ENCODE data around the gene ING3. TPM values are rescaled to one million over a fixed set of nuclear protein-coding genes. Genes with fewer than 3 reads are reported as not detected.

ING3 gene
- polyA plus RNA-seq, 4 donors = 9.4 to 21.8 (median 12.7) TPM

GRCh38 chr7:120941856-120942255, 8.7 kb upstream of the ING3 start:
- no peak for DNase-seq
- Histone ChIP-seq H3K9me3 (ENCODE audit: control insufficient read depth in 2 of 2, insufficient read depth in 1 of 2, low read depth in 1 of 2, low read length in 1 of 2) (no peaks in the 10 kb centered on the region), H3K4me1 (ENCODE audit: control insufficient read depth in 3 of 3, insufficient read depth in 2 of 3, low read depth in 1 of 3, low read length in 2 of 3) (no peaks in the 10 kb centered on the region), H3K4me3 (ENCODE audit: low read depth in 1 of 3, low read length in 3 of 3) (no peak overlapping the region), H3K36me3 (ENCODE audit: control insufficient read depth in 3 of 3, insufficient read depth in 2 of 3, low read depth in 1 of 3, low read length in 3 of 3) (no peaks in the 10 kb centered on the region), H3K27ac (ENCODE audit: low read depth in 1 of 3, low read length in 2 of 3) (no peak overlapping the region), H3K27me3 (ENCODE audit: control insufficient read depth in 3 of 3, insufficient read depth in 3 of 3, low read length in 3 of 3) (no peaks in the 10 kb centered on the region)
- WGBS, 3 donors = 60 to 77% (median 69%) methylated on average over 3 of the region's 3 CpGs
- no peak for FAIRE-seq

GRCh38 chr7:120942861-120943260, 7.7 kb upstream of the ING3 start:
- Histone ChIP-seq H3K4me3 (ENCODE audit: low read depth in 1 of 3, low read length in 3 of 3) (no peak overlapping the region), H3K27me3 (ENCODE audit: control insufficient read depth in 3 of 3, insufficient read depth in 3 of 3, low read length in 3 of 3) (no peaks in the 10 kb centered on the region), H3K27ac (ENCODE audit: low read depth in 1 of 3, low read length in 2 of 3) (no peak overlapping the region), H3K36me3 (ENCODE audit: control insufficient read depth in 3 of 3, insufficient read depth in 2 of 3, low read depth in 1 of 3, low read length in 3 of 3) (no peaks in the 10 kb centered on the region), H3K4me1 (ENCODE audit: control insufficient read depth in 3 of 3, insufficient read depth in 2 of 3, low read depth in 1 of 3, low read length in 2 of 3) (no peaks in the 10 kb centered on the region), H3K9me3 (ENCODE audit: control insufficient read depth in 2 of 2, insufficient read depth in 1 of 2, low read depth in 1 of 2, low read length in 1 of 2) (no peaks in the 10 kb centered on the region)
- DNase-seq (no peak), FAIRE-seq (no peak)
- 95 to 100% (median 100%) methylated on average over 1 of the region's 1 CpG for WGBS, 3 donors

- H3K9me3 ChIP-seq (ENCODE audit: control insufficient read depth in 2 of 2, insufficient read depth in 1 of 2, low read depth in 1 of 2, low read length in 1 of 2) = no peaks in the 10 kb centered on the region
- DNase-seq = peak; percentile 13 to 68
- H3K4me1 ChIP-seq (ENCODE audit: control insufficient read depth in 3 of 3, insufficient read depth in 2 of 3, low read depth in 1 of 3, low read length in 2 of 3) = no peaks in the 10 kb centered on the region
- no peak for FAIRE-seq
- H3K27ac ChIP-seq (ENCODE audit: low read depth in 1 of 3, low read length in 2 of 3) = no peak overlapping the region
- no peaks in the 10 kb centered on the region for H3K27me3 ChIP-seq (ENCODE audit: control insufficient read depth in 3 of 3, insufficient read depth in 3 of 3, low read length in 3 of 3)
- H3K4me3 ChIP-seq (ENCODE audit: low read depth in 1 of 3, low read length in 3 of 3) = no peak overlapping the region
- 16 to 47% (median 41%) methylated on average over 6 of the region's 6 CpGs for WGBS, 3 donors
- H3K36me3 ChIP-seq (ENCODE audit: control insufficient read depth in 3 of 3, insufficient read depth in 2 of 3, low read depth in 1 of 3, low read length in 3 of 3) = no peaks in the 10 kb centered on the region
Measured at GRCh38 chr7:120944826-120945562, 5.6 kb upstream of the ING3 start.

GRCh38 chr7:120947980-120948379, 2.6 kb upstream of the ING3 start:
- DNase-seq = no peak
- Histone ChIP-seq H3K27ac (ENCODE audit: low read depth in 1 of 3, low read length in 2 of 3) (no peak overlapping the region), H3K36me3 (ENCODE audit: control insufficient read depth in 3 of 3, insufficient read depth in 2 of 3, low read depth in 1 of 3, low read length in 3 of 3) (peaks cover 0 to 2% (median 0%) of the 10 kb centered on the region in 3 donors), H3K27me3 (ENCODE audit: control insufficient read depth in 3 of 3, insufficient read depth in 3 of 3, low read length in 3 of 3) (no peaks in the 10 kb centered on the region), H3K4me3 (ENCODE audit: low read depth in 1 of 3, low read length in 3 of 3) (no peak overlapping the region), H3K9me3 (ENCODE audit: control insufficient read depth in 2 of 2, insufficient read depth in 1 of 2, low read depth in 1 of 2, low read length in 1 of 2) (no peaks in the 10 kb centered on the region), H3K4me1 (ENCODE audit: control insufficient read depth in 3 of 3, insufficient read depth in 2 of 3, low read depth in 1 of 3, low read length in 2 of 3) (peaks cover 2 to 5% (median 5%) of the 10 kb centered on the region in 3 donors)
- no peak for FAIRE-seq

GRCh38 chr7:120949393-120949911, 1.1 kb upstream of the ING3 start:
- H3K4me3 ChIP-seq (ENCODE audit: low read depth in 1 of 3, low read length in 3 of 3) = peak overlapping the region in 2 of 3 donors; percentile 58 to 89
- H3K4me1 ChIP-seq (ENCODE audit: control insufficient read depth in 3 of 3, insufficient read depth in 2 of 3, low read depth in 1 of 3, low read length in 2 of 3) = peaks cover 2 to 5% (median 5%) of the 10 kb centered on the region in 3 donors
- 23 to 38% (median 27%) methylated on average over 8 of the region's 8 CpGs for WGBS, 3 donors
- FAIRE-seq = no peak
- no peak for DNase-seq
- H3K9me3 ChIP-seq (ENCODE audit: control insufficient read depth in 2 of 2, insufficient read depth in 1 of 2, low read depth in 1 of 2, low read length in 1 of 2) = no peaks in the 10 kb centered on the region
- peaks cover 0 to 6% (median 3%) of the 10 kb centered on the region in 3 donors for H3K36me3 ChIP-seq (ENCODE audit: control insufficient read depth in 3 of 3, insufficient read depth in 2 of 3, low read depth in 1 of 3, low read length in 3 of 3)
- no peaks in the 10 kb centered on the region for H3K27me3 ChIP-seq (ENCODE audit: control insufficient read depth in 3 of 3, insufficient read depth in 3 of 3, low read length in 3 of 3)
- H3K27ac ChIP-seq (ENCODE audit: low read depth in 1 of 3, low read length in 2 of 3) = no peak overlapping the region

GRCh38 chr7:120949998-120950538, 509 bp upstream of the ING3 start:
- peak overlapping the region in 2 of 3 donors; percentile 66 to 79 for H3K27ac ChIP-seq (ENCODE audit: low read depth in 1 of 3, low read length in 2 of 3)

GRCh38 chr7:120951309-120951699, 727 bp downstream of the ING3 start:
- Histone ChIP-seq H3K9me3 (ENCODE audit: control insufficient read depth in 2 of 2, insufficient read depth in 1 of 2, low read depth in 1 of 2, low read length in 1 of 2) (no peaks in the 10 kb centered on the region), H3K27ac (ENCODE audit: low read depth in 1 of 3, low read length in 2 of 3) (peak overlapping the region; percentile 25 to 99 (median 96)), H3K4me3 (ENCODE audit: low read depth in 1 of 3, low read length in 3 of 3) (peak overlapping the region; percentile 55 to 89 (median 62)), H3K27me3 (ENCODE audit: control insufficient read depth in 3 of 3, insufficient read depth in 3 of 3, low read length in 3 of 3) (no peaks in the 10 kb centered on the region), H3K36me3 (ENCODE audit: control insufficient read depth in 3 of 3, insufficient read depth in 2 of 3, low read depth in 1 of 3, low read length in 3 of 3) (peaks cover 0 to 10% (median 6%) of the 10 kb centered on the region in 3 donors), H3K4me1 (ENCODE audit: control insufficient read depth in 3 of 3, insufficient read depth in 2 of 3, low read depth in 1 of 3, low read length in 2 of 3) (peaks cover 2 to 5% (median 5%) of the 10 kb centered on the region in 3 donors)
- DNase-seq = no peak
- no peak for FAIRE-seq
- WGBS, 3 donors = 3 to 10% (median 5%) methylated on average over 8 of the region's 8 CpGs

More at GRCh38 chr7:120949998-120950538, 509 bp upstream of the ING3 start:
- FAIRE-seq (no peak), DNase-seq (peak in 1 of 2 donors; percentile 12)
- peaks cover 0 to 8% (median 3%) of the 10 kb centered on the region in 3 donors for H3K36me3 ChIP-seq (ENCODE audit: control insufficient read depth in 3 of 3, insufficient read depth in 2 of 3, low read depth in 1 of 3, low read length in 3 of 3)
- H3K27me3 ChIP-seq (ENCODE audit: control insufficient read depth in 3 of 3, insufficient read depth in 3 of 3, low read length in 3 of 3) = no peaks in the 10 kb centered on the region
- H3K9me3 ChIP-seq (ENCODE audit: control insufficient read depth in 2 of 2, insufficient read depth in 1 of 2, low read depth in 1 of 2, low read length in 1 of 2) = no peaks in the 10 kb centered on the region
- H3K4me3 ChIP-seq (ENCODE audit: low read depth in 1 of 3, low read length in 3 of 3) = peak overlapping the region in 2 of 3 donors; percentile 58 to 89
- peaks cover 2 to 5% (median 5%) of the 10 kb centered on the region in 3 donors for H3K4me1 ChIP-seq (ENCODE audit: control insufficient read depth in 3 of 3, insufficient read depth in 2 of 3, low read depth in 1 of 3, low read length in 2 of 3)
- 0 to 1% (median 1%) methylated on average over 10 of the region's 10 CpGs for WGBS, 3 donors

- no peaks in the 10 kb centered on the region for H3K9me3 ChIP-seq (ENCODE audit: control insufficient read depth in 2 of 2, insufficient read depth in 1 of 2, low read depth in 1 of 2, low read length in 1 of 2)
- FAIRE-seq (no peak), DNase-seq (peak in 1 of 2 donors; percentile 11)
- 16 to 56% (median 27%) methylated on average over 2 of the region's 2 CpGs for WGBS, 3 donors
- H3K4me1 ChIP-seq (ENCODE audit: control insufficient read depth in 3 of 3, insufficient read depth in 2 of 3, low read depth in 1 of 3, low read length in 2 of 3) = peaks cover 2 to 5% (median 5%) of the 10 kb centered on the region in 3 donors
- H3K4me3 ChIP-seq (ENCODE audit: low read depth in 1 of 3, low read length in 3 of 3) = peak overlapping the region in 2 of 3 donors; percentile 62 to 89
- H3K27me3 ChIP-seq (ENCODE audit: control insufficient read depth in 3 of 3, insufficient read depth in 3 of 3, low read length in 3 of 3) = no peaks in the 10 kb centered on the region
- peaks cover 0 to 11% (median 6%) of the 10 kb centered on the region in 3 donors for H3K36me3 ChIP-seq (ENCODE audit: control insufficient read depth in 3 of 3, insufficient read depth in 2 of 3, low read depth in 1 of 3, low read length in 3 of 3)
- H3K27ac ChIP-seq (ENCODE audit: low read depth in 1 of 3, low read length in 2 of 3) = peak overlapping the region in 2 of 3 donors; percentile 62 to 96
Measured at GRCh38 chr7:120951826-120952225, 1.2 kb downstream of the ING3 start.

Measured in small intestine (tissue), 7 donors.